Activated CD4-positive, alpha-beta T cell treated with anti-CD3 and anti-CD28 coated beads, Interleukin-2, amount 50 U/mL, for 1 hour (primary cell): ENCODE results near the gene IGF1R.

ENCODE experiments used
- DNase-seq: peaks from one replicate; pipeline ENCODE4 v3.0.0-alpha.2; 2020

The IGF1R gene

GRCh38 chr15:98930576-98930975 lies 282.2 kb downstream of the IGF1R start:
- DNase-seq: no peak

GRCh38 chr15:98931004-98931403 lies 282.7 kb downstream of the IGF1R start:
- no peak for DNase-seq

GRCh38 chr15:98933406-98933805 lies 285.1 kb downstream of the IGF1R start:
- no peak for DNase-seq

GRCh38 chr15:98935736-98936135 lies 287.4 kb downstream of the IGF1R start:
- DNase-seq: no peak

- DNase-seq: no peak
These were observed 289.2 kb downstream of the IGF1R start for GRCh38 chr15:98937413-98938104.

- DNase-seq: no peak
These were observed 289.7 kb downstream of the IGF1R start for GRCh38 chr15:98938105-98938417.

GRCh38 chr15:98938799-98939198 lies 290.5 kb downstream of the IGF1R start:
- DNase-seq: no peak

GRCh38 chr15:98939311-98940080 lies 291.2 kb downstream of the IGF1R start:
- no peak for DNase-seq

- DNase-seq: no peak
These were observed 293.4 kb downstream of the IGF1R start for GRCh38 chr15:98941595-98942255.

- DNase-seq: no peak
These were observed 294.1 kb downstream of the IGF1R start for GRCh38 chr15:98942431-98942830.

- no peak for DNase-seq
These were observed 294.7 kb downstream of the IGF1R start for GRCh38 chr15:98943051-98943508.

- no peak for DNase-seq
These were observed 295.3 kb downstream of the IGF1R start for GRCh38 chr15:98943601-98944151.

GRCh38 chr15:98946301-98947255 lies 298.2 kb downstream of the IGF1R start:
- DNase-seq: no peak

- DNase-seq: no peak
These were observed 300.1 kb downstream of the IGF1R start for GRCh38 chr15:98948456-98948855.

- DNase-seq: no peak
These were observed 300.6 kb downstream of the IGF1R start for GRCh38 chr15:98948941-98949340.

- no peak for DNase-seq
These were observed 301.3 kb downstream of the IGF1R start for GRCh38 chr15:98949624-98950023.

- DNase-seq: no peak
These were observed 301.9 kb downstream of the IGF1R start for GRCh38 chr15:98950248-98950647.

GRCh38 chr15:98951004-98951403 lies 302.7 kb downstream of the IGF1R start:
- no peak for DNase-seq

- no peak for DNase-seq
These were observed 303.4 kb downstream of the IGF1R start for GRCh38 chr15:98951493-98952320.

GRCh38 chr15:98952381-98952803 lies 304.1 kb downstream of the IGF1R start:
- no peak for DNase-seq

- DNase-seq: no peak
These were observed 304.9 kb downstream of the IGF1R start for GRCh38 chr15:98953000-98953787.
